GM10266 (cell line): ENCODE results near the gene LAMB1.

Experiments used
- DNase-seq: peaks from one replicate; pipeline ENCODE4 v3.0.0; 2012; ENCODE audit errors: extremely low spot score
- TF ChIP-seq, protein P1 (sequence below): IDR thresholded peaks from 2 replicates; pipeline ENCODE4 v1.5.1; 2012; ENCODE audit warnings: mild to moderate bottlenecking, low read depth; ENCODE audit not compliant: control insufficient read depth, insufficient read depth; ENCODE audit errors: missing control alignments

Gene LAMB1

DNA sequence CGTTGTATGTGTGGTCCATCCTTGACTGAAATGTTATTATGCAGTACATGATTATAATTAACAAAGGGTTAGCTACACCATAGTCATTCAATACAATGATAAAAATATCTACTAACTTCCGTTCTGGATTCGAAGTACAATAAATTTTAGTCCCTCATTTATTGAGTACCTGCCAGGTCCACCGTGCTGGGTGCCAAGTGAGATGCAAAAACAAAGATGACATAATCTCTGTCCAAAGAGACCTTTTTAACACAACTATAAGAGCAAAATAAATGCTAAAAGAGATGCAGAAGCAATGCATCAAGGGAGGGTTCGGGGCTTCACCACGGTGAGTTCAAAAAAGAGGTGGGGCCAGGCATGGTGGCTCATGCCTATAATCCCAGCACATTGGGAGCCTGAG, 33.1 kb downstream of the LAMB1 start:
- DNase-seq: no peak
- TF ChIP-seq, protein P1, sequence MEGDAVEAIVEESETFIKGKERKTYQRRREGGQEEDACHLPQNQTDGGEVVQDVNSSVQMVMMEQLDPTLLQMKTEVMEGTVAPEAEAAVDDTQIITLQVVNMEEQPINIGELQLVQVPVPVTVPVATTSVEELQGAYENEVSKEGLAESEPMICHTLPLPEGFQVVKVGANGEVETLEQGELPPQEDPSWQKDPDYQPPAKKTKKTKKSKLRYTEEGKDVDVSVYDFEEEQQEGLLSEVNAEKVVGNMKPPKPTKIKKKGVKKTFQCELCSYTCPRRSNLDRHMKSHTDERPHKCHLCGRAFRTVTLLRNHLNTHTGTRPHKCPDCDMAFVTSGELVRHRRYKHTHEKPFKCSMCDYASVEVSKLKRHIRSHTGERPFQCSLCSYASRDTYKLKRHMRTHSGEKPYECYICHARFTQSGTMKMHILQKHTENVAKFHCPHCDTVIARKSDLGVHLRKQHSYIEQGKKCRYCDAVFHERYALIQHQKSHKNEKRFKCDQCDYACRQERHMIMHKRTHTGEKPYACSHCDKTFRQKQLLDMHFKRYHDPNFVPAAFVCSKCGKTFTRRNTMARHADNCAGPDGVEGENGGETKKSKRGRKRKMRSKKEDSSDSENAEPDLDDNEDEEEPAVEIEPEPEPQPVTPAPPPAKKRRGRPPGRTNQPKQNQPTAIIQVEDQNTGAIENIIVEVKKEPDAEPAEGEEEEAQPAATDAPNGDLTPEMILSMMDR: no peak

DNA sequence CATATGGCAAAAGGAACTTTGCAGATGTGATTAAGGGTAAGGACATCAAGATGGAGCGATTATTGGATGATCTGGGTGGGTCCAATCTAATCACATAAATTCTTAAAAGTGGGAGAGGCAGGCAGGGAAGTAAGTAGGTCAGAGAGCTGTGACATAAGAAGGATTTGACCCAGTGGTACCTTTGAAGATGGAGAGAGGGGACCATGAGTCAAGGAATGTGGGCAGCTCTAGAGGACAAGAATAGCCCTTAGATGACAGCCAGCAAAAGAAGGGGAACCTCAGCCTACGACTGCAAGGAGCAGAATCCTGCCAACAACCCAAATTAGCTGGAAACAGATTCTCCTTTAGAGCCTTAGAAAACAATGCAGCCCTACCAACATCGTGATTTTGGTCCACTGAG, 34.5 kb downstream of the LAMB1 start:
- no peak for DNase-seq
- TF ChIP-seq, protein P1: no peak

DNA sequence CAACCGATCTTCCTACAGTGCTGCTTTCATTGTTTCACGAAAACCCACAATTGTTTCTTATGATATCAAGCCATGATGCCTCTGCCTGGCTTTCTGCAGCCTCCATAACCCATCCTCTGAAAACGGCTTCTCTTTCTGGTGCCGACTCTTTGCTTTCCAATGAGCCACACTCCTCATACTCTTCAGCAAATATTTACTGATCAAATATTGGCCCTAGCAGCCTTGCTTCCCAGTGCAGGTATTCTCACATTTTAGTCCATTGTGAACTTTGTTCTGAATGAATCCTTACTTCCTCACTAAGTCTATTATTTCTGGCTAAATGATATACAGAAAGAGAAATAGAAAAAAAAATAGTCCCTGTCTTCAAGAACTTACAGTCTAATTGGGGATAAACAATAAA, 35.5 kb downstream of the LAMB1 start:
- TF ChIP-seq, protein P1: no peak
- no peak for DNase-seq

DNA sequence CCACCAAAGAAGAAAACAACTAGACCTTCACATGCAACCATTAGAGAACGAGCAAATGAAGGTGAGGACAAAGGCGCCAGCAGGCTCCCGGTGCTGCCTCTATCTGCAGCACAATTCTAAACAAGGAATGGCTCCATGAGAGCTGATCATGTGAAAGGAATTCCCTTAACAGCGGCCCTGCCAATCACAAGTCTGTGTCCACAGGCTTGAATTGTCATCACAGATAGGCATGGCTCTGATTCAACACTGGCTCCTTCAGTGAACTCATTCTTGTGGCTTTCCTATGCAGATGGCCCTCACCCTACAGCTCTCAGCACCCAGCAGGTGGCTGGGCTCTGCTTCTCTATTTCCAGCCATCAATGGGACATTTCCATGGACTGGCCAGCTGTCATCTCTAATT, 36.2 kb downstream of the LAMB1 start:
- TF ChIP-seq, protein P1: no peak
- DNase-seq: no peak

DNA sequence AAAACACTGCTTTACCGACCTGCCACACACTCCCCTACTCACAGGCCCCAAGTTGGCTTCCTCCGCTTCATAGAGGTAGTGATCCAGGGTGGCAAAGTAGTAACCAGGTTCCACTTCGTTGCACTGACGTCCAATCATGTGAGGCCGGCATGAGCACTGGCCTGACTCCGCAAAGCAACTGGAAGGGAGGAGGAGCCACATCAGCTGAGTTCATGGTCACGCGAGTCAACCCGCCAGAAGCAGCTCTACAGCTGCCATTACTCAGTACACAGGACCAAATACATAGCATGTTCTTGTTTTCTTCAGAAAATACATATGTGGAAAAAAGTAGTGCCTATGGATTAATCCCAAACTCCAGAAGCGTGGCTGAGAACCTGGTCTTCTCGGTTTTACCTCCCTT, 38.5 kb downstream of the LAMB1 start:
- TF ChIP-seq, protein P1: no peak
- no peak for DNase-seq

DNA sequence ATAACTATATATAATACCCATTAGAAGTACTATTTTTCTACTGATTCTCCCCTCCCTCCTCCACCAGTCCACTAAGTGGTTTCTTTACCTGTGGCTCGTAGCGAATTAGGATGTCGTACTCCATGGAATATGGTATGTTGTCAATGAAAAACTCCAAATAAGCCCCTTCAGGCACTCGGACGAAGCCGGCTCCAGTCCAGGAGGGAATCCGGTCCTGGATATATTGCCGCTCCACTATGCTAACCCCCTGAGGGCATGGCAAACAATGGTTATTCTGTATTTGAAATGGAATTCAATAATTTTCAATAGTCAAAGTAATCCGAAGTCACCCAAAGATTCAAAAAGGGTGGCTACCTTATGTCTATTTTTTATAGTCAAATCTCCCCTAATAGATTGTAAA, 40.1 kb downstream of the LAMB1 start:
- TF ChIP-seq, protein P1: no peak
- DNase-seq: no peak

DNA sequence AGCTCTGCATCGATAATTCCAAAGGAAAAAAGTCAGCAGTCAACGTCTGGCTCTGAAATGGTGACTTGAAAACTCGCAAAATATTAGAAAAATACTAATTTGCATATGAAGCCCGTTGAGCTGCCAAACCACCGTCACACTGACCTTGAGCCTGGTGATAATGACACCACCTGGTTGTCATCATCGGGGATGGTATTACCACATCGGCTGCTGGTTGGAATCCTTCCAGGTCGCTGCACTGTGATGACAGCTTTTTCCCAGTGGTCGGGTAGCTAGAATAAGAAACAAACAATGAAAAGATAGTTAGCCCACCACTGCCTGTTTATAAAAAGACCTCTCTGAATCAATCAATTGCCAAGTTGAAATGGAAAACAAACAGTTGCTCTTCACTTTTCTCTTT, 41.6 kb downstream of the LAMB1 start:
- TF ChIP-seq, protein P1: no peak
- DNase-seq: no peak
